ENCODE results near the gene WDR64.
"Not testable (repeated sequence)": the region's sequence is repeated elsewhere in the genome, so short reads cannot be mapped to it uniquely, and the experiment has no call there.

Gene WDR64

DNA sequence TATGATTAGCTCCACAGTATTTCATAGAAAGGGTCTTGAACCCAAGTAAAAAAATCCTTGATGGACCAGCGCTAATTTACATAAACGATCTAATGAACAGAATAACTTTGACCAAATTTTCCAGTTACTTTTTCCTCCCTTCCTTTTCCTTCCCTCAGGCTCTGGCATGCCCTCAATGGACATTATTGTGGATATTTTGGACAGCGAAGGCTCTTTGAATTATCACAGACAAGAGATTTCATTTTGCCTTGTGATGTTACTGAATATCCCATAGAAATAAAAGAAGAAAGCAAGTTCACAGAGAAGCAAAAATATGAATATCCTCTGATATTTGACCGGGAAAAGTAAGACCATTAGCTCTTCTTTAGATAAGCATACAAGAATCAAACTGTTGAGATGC lies 135.6 kb downstream of the WDR64 start:
- DNase-seq (ENCODE audit: low read depth in 2 of 3, low spot score in 1 of 3) = no peak

DNA sequence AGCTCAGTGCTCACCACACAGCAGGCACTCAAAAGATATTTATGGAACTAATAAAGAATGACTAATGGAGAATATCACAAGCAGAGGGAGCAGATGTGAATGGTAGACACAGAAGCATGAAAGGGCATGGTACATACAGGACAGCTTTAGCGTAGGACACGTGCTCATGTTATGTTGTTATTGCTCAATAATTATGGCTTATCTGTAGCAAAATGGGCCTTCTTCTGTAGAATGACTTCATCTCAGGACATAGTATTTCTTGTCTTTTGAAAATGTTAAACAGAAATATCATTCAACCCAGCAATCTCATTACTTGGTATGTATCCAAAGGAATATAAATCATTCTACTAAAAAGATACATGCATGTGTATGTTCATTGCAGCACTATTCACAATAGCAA lies 137.0 kb downstream of the WDR64 start:
- DNase-seq (ENCODE audit: low read depth in 2 of 3, low spot score in 1 of 3) = no peak

DNA sequence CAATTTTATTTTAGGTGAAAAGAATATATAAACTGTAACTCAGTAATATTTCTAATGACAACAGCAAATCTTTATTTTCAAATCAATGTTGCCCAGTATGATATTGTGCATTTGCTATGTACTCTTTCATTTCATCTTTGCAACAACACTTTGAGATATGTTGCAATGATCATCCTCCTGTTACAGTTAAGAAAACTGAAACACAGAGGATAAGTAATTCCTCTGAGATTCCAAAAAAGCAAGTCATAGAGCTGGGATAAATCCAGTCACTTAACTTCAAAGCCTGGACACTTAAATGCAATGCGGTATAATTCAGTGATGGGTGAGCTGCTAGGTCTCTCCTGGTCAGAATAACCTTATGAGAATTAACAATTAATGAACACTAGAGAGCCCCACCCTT lies 147.3 kb downstream of the WDR64 start:
- DNase-seq (ENCODE audit: low read depth in 2 of 3, low spot score in 1 of 3) = no peak

DNA sequence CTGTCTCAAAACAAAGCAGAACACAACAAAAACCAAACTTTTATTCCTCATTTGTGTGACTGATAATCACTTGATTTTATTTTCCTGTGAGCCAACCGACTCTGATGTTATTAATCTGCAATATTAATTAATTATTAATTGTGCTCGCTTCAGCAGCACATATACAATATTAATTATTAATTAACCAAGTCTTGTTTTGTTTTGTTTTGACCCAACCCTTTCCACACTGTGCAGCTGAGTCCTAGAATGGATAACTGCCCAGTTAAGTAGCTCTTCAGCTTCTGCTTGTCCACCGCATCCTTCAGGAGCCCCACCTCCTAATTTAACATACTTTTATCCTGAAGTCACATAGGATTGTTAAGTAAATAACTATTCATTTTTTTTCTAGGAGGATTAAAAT lies 148.6 kb downstream of the WDR64 start:
- no peak for DNase-seq (ENCODE audit: low read depth in 2 of 3, low spot score in 1 of 3)

- DNase-seq (ENCODE audit: low read depth in 2 of 3, low spot score in 1 of 3) = no peak
Observed at GRCh38 chr1:241802863-241803262, 150.8 kb downstream of the WDR64 start.

DNA sequence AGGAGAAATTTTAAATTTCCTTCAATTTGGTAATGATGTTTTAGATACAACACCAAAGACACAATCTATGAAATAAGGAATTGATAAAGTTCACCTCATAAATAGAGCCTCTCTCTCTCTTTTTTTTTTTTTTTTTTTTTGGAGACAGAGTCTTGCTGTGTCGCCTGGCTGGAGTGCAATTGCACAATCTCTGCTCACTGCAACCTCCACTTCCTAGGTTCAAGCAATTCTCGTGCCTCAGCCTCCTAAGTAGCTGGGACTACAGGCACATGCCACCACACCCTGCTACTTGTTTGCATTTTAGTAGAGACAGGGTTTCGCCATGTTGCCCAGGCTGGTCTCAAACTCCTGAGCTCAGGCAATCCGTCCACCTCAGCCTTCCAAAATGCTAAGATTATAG lies 152.6 kb downstream of the WDR64 start:
- DNase-seq (ENCODE audit: low read depth in 2 of 3, low spot score in 1 of 3) = not testable (repeated sequence)

GRCh38 chr1:241808265-241808664 lies 156.2 kb downstream of the WDR64 start:
- no peak for DNase-seq (ENCODE audit: low read depth in 2 of 3, low spot score in 1 of 3)

DNA sequence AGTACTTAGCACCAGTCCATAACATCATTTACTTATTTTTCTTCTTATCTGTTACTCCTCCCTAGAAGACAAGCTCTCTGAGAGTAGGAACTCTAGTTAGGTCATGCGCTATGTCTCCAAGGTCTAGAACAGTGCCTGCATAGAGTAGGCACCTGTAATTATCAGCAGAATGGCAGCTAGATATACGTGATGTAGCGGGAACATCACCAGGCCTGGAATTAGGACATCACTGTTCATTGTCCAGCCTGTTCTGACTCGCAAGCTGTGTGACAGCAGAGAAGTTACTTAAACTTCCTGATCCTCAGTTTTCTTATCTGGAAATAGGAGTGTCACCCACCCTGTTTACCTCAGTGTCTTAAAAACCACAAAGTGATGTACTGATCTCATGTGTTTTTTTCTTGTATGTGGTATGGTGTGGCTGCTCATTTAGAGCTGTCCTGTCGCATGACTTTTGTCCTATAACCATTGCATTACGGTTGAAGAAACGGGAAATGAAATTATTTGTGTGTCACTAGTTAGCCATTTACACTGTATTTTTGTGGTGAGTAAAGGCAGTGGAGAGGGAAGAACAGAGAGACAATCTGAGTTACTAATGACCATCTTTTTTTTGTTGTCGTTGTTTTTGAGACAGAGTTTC lies 158.8 kb downstream of the WDR64 start:
- no peak for DNase-seq (ENCODE audit: low read depth in 2 of 3, low spot score in 1 of 3)

DNA sequence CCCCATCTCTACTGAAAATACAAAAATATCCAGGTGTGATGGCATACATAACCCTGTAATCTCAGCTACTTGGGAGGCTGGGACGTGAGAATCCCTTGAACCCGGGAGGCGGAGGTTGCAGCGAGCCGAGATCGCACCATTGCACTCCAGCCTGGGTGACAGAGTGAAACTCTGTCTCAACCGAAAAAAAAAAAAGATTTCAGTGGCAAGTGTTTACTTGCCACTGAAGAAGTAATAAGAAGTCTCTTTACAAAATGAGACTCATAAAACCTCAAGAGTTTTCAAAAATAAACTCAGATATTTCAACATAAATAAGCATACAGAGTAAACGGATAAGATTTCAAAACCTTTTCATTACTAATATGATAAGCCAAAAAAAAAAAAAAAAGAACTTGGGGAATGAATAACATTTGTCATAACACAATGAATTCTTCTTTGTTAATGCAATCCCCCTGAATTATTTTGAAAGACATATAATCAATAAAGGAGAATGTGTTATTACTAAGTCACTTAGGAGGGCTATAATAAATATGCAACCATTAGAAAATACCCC lies 161.8 kb downstream of the WDR64 start:
- no peak for DNase-seq (ENCODE audit: low read depth in 2 of 3, low spot score in 1 of 3)

DNA sequence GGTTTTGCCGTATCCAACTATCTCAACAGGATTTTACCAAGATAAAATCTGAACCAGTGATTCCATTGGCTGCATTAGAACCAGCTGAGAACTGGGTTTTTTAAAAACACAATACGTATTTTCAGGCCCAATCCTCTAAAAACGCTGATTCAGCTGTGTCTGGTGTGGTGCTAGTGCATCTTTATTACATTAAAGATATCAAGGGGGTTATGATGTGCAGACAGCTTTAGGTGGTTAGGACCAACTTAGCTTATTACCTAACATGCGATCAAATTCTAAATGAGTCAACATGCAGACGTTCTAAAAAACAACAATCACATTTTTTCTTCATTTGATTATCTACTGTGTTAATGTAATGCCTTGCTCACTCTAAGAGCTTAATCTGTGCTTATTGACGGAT lies 163.9 kb downstream of the WDR64 start:
- DNase-seq (ENCODE audit: low read depth in 2 of 3, low spot score in 1 of 3) = no peak

DNA sequence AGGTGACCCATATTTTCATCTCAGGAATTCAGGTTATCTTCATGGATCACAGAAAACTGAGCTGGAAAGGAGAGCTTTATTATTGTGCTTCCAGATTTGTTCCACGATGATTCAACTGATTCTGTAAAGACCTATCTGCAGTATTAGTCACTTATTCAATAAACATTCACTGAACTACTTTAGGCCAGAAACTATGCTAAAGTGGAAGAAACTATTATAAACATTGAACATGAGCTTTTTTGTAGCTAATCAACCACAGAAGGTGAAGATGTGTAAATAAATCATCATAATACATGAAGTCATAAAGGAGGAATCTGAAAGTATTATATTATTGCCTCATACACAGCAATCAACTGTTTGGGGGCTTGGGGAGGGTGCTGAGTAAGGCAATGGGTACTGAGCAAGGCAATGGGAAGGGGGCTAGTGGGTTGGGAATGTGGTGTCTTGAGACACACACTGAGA lies 165.3 kb downstream of the WDR64 start:
- no peak for DNase-seq (ENCODE audit: low read depth in 2 of 3, low spot score in 1 of 3)

DNA sequence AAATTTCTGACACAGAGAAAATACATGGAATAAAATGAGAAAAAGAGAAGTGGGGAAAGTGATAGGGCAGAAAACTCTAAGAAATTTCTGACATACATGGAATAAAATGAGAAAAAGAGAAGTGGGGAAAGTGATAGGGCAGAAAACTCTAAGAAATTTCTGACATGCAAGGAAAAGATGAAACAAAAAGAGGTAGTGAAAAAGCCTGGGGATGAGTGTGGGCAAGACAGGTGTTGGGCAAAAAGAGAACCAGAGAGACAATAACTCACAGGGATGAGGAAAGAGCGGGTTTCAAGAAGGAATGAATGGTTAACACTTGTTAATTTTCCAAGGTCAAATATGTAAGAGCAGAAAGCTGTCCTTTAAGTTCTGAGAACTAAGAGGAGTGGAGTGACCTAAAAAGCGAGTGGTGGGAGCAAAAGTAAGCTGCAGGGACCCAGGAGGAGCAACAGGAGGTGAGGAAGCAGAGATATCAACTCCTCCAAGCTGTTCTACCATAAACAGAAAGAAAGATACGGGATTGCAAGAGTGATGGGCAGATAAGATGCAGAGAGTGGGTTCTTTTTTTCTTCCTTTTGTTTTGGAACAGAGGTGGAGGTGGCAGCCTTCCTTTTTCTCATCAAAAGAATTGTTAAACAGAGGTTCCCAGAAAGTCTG lies 166.0 kb downstream of the WDR64 start:
- DNase-seq (ENCODE audit: low read depth in 2 of 3, low spot score in 1 of 3) = no peak

DNA sequence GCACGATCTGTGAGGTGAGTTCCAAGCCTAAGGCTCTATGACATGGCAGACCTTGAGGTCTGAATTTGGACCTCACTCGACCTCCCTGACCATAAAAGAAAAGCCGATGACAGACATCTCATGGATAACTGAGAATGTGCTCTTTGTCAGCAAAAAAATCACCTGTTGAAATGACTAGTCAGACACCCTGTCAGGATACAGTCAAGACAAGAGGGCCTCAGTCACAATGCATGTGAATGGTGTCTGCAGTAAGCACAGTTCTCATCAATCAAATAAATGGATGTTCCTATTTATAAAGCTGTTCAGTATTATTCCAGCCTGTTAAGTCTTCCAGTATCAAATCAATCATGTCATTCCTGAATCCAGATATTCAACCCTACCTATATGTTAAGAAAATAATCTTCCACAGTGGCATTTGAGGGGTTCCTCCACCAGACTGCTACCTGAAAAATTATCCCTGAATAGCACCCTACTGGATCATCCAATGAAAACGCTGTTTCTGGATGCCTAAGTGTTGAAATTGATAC lies 167.3 kb downstream of the WDR64 start:
- no peak for DNase-seq (ENCODE audit: low read depth in 2 of 3, low spot score in 1 of 3)

- no peak for DNase-seq (ENCODE audit: low read depth in 2 of 3, low spot score in 1 of 3)
Observed at GRCh38 chr1:241821363-241821762, 169.3 kb downstream of the WDR64 start.

DNA sequence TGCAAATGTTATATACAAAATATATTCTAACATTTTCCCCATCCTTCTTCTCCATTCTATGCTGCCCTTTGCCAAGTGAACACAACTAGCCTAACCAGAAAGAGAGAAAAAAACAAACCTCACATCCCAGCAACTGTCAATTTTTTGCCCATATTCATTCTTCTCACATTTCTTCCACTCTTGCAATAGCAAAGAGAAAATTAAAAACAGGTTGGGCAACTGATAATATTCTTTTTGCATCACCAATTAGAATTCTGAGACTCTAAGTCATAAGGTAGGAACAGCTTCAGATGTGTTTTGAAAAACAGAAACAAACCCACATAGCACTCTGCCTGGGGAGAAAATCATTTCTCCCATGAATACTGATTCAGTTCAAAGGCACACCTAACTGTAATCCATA lies 170.8 kb downstream of the WDR64 start:
- no peak for DNase-seq (ENCODE audit: low read depth in 2 of 3, low spot score in 1 of 3)

DNA sequence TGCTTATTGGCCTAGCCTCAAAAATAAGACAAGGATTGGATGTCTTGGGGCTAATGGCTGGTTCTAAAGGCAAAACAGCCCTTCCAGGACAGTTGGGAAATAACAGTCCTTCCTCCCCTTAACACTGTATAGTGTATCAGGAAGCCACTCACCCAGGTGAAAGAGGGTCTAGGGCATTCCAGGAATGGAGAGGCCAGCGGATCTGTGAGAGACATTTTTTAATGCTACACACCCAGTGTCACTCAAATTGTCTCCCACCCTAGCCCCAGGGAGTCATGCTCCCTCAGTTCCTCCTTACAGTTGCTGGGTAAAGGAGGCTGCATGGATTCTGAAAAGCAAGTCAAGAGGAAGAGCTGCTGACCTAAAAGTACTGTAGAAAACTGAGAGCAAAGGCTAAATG lies 171.8 kb downstream of the WDR64 start:
- no peak for DNase-seq (ENCODE audit: low read depth in 2 of 3, low spot score in 1 of 3)

DNA sequence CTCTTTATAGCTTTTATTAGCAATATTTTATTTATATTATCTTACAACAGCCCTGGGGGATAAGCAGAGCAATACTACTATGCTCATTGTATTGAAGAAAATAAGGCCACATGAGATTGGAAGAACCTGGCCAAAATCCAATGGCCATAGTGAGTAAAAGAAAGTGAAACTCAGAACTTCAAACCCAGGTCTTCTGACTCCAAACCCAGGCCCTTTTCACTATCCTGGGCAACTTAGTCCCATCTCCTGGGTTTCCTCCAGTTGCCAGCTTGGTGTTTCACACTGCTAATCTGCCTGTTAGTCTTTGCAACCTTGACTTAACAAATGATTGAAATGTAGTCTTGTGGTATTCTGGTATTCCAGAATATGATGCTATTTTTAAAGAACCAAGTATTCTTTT lies 173.5 kb downstream of the WDR64 start:
- no peak for DNase-seq (ENCODE audit: low read depth in 2 of 3, low spot score in 1 of 3)

GRCh38 chr1:241826613-241827012 lies 174.5 kb downstream of the WDR64 start:
- not testable (repeated sequence) for DNase-seq (ENCODE audit: low read depth in 2 of 3, low spot score in 1 of 3)

DNA sequence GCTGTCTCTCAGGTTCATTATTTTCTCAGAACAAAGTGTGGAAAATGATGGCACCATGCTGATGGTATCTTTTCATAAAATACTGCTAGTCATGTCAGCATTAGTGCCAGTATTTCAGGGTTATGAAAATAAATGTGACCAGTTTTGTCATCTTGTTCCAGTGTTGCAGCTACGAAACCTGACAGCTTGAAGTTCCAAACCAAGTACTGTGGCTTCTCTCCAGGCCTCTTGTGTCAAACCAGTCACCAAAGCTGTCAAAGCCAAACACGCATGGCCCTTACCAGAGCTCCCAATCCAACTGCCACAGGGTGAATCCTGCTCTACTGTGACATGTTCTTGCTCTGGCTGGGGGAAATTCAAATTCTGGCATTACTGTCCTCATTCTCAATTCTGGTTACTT lies 175.2 kb downstream of the WDR64 start:
- DNase-seq (ENCODE audit: low read depth in 2 of 3, low spot score in 1 of 3) = no peak

GRCh38 chr1:241828463-241829021 lies 176.5 kb downstream of the WDR64 start:
- DNase-seq (ENCODE audit: low read depth in 2 of 3, low spot score in 1 of 3) = no peak

GRCh38 chr1:241829468-241829867 lies 177.4 kb downstream of the WDR64 start:
- DNase-seq (ENCODE audit: low read depth in 2 of 3, low spot score in 1 of 3) = no peak

GRCh38 chr1:241834733-241835377 lies 182.8 kb downstream of the WDR64 start:
- no peak for DNase-seq (ENCODE audit: low read depth in 2 of 3, low spot score in 1 of 3)

Measured in stimulated activated CD4-positive, alpha-beta T cell treated with anti-CD3 and anti-CD28 coated beads, Interleukin-12 subunit alpha, Interleukin-12 subunit beta, amount 100 ng/mL, for 48 hours (primary cell).